Mammary epithelial cell (primary cell): ENCODE results near the gene NTM.

Experiments used
- EZH2 ChIP-seq: IDR thresholded peaks from 2 replicates; pipeline ENCODE4 v1.6.1; 2012; ENCODE audit warnings: low read length, inconsistent platforms, borderline replicate concordance
- TF ChIP-seq, protein P1 (sequence below), 2 donors: IDR thresholded peaks in 1 of 2; conservative IDR thresholded peaks in 1 of 2; 2 replicates each; pipeline ENCODE4 v1.5.1; 2011 to 2012; ENCODE audit warnings: inconsistent platforms in 2 of 2, low read length in 2 of 2, mild to moderate bottlenecking in 2 of 2, control low read depth in 1 of 2, low read depth in 1 of 2; ENCODE audit not compliant: insufficient read depth in 1 of 2; ENCODE audit errors: extremely low read depth in 1 of 2

DNA sequence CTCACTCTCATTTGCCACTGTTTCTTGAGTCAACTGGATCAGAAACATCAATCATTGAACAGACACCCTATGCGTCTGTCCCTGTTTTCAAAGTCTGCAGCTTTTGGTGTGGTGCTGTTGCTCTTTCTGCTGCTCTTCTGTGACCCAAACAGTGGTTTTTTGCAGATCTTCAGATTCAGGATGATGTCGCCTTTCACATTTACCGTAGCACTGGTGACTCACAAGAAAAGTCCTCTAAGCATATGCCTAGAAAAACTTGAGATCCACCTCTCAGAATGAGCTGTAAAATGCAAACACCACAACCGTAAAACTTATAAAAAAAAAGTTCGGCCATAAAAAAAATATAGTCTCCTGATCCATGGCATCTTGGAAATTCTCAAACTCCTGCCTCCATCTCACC lies 400.4 kb downstream of the NTM start:
- no peak for TF ChIP-seq EZH2
- TF ChIP-seq, protein P1, sequence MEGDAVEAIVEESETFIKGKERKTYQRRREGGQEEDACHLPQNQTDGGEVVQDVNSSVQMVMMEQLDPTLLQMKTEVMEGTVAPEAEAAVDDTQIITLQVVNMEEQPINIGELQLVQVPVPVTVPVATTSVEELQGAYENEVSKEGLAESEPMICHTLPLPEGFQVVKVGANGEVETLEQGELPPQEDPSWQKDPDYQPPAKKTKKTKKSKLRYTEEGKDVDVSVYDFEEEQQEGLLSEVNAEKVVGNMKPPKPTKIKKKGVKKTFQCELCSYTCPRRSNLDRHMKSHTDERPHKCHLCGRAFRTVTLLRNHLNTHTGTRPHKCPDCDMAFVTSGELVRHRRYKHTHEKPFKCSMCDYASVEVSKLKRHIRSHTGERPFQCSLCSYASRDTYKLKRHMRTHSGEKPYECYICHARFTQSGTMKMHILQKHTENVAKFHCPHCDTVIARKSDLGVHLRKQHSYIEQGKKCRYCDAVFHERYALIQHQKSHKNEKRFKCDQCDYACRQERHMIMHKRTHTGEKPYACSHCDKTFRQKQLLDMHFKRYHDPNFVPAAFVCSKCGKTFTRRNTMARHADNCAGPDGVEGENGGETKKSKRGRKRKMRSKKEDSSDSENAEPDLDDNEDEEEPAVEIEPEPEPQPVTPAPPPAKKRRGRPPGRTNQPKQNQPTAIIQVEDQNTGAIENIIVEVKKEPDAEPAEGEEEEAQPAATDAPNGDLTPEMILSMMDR (conservative IDR thresholded peaks at IDR 0.05 in 1 of 2, IDR thresholded peaks at IDR 0.05 in 1 of 2; ENCODE audit: extremely low read depth in 1 of 2, insufficient read depth in 1 of 2, low read depth in 1 of 2, low read length in 2 of 2), result no peak
